ENCODE data around the gene EIF4H.

The EIF4H gene

DNA sequence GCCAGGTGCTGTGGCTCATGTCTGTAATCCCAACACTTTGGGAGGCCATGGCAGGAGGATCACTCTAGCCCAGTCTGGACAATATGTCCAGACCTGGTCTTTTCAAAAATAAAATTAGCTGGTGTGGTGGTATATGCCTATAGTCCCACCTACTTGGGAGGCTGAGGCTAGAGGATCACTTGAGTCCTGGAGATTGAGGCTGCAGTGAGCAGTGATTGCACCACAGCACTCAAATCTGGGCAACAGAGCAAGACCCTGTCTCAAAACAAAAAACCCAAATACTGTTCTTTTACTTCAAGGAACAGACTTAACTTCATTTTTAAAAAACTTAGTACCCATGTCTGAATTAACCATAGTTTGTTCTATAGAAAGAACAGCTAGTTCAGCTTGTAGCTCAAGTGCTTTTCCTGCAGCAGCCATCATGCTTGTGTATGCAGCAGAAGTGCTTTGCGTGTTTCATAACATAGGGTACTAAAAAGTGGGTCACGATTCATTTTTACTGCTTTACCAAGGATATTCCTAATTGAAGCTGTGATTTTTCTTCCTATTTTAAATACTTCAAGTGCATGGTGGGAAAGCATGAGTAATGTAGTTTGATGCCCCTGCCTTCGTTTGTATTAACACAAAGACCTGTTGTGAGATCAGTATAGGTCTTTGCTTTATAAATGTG, 5.9 kb downstream of the EIF4H start:
- no peak for DNase-seq (ENCODE audit: low read depth)
- TF ChIP-seq, protein P1, sequence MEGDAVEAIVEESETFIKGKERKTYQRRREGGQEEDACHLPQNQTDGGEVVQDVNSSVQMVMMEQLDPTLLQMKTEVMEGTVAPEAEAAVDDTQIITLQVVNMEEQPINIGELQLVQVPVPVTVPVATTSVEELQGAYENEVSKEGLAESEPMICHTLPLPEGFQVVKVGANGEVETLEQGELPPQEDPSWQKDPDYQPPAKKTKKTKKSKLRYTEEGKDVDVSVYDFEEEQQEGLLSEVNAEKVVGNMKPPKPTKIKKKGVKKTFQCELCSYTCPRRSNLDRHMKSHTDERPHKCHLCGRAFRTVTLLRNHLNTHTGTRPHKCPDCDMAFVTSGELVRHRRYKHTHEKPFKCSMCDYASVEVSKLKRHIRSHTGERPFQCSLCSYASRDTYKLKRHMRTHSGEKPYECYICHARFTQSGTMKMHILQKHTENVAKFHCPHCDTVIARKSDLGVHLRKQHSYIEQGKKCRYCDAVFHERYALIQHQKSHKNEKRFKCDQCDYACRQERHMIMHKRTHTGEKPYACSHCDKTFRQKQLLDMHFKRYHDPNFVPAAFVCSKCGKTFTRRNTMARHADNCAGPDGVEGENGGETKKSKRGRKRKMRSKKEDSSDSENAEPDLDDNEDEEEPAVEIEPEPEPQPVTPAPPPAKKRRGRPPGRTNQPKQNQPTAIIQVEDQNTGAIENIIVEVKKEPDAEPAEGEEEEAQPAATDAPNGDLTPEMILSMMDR (IDR thresholded peaks at IDR 0.05; ENCODE audit: low read depth, low read length), result no peak
- TF ChIP-seq, protein P2, sequence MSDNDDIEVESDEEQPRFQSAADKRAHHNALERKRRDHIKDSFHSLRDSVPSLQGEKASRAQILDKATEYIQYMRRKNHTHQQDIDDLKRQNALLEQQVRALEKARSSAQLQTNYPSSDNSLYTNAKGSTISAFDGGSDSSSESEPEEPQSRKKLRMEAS (IDR thresholded peaks at IDR 0.05; ENCODE audit: low read depth, low read length), result no peak
- TF ChIP-seq MYC (IDR thresholded peaks at IDR 0.05; ENCODE audit: low read depth, low read length) (no peak), POLR2A (IDR thresholded peaks at IDR 0.05; ENCODE audit: extremely low read depth, insufficient read length) (no peak)

DNA sequence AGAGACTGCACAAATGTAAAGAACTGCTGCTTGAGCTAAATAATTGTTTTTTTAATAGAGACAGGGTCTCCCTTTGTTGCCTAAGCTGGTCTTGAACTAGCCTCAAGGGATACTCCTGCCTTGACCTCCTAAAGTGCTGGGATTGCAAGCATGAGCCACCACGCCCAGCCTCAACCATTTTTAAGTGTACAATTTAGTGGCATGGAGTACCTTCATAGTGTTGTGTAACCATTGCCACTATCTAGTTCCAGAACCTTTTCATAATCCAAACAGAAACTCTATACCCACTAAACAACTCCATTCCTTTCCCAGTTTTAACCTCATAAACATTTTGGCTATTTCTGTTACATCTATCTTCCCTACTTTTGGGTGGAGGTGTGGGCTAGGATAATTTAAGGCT, 6.7 kb downstream of the EIF4H start:
- no peak overlapping the region for H3K4me3 ChIP-seq (ENCODE audit: low read depth, low read length)
- DNase-seq (ENCODE audit: low read depth), result no peak
- TF ChIP-seq, protein P1 (IDR thresholded peaks at IDR 0.05; ENCODE audit: low read depth, low read length), result no peak
- TF ChIP-seq, protein P2 (IDR thresholded peaks at IDR 0.05; ENCODE audit: low read depth, low read length), result no peak
- TF ChIP-seq MYC (IDR thresholded peaks at IDR 0.05; ENCODE audit: low read depth, low read length) (no peak), POLR2A (IDR thresholded peaks at IDR 0.05; ENCODE audit: extremely low read depth, insufficient read length) (no peak)

More for the DNA sequence above, 5.9 kb downstream of the EIF4H start:
- no peak overlapping the region for H3K4me3 ChIP-seq (ENCODE audit: low read depth, low read length)

DNA sequence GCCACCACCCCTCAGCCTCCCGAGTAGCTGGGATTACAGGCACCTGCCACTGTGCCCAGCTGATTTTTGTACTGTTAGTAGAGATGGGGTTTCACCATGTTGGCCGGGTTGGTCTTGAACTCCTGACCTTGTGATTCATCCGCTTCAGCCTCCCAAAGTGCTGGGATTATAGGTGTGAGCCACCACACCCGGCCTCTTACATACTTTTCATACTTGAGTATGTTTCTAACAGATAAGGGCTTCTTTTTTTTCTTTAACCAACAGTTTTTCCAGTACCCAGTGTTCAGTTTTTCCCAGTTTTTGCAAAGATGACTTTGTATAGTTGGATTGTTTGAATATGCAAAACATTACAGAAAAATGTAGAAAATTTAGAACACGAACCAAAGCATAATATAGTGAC, 7.7 kb downstream of the EIF4H start:
- DNase-seq (ENCODE audit: low read depth), result no peak
- TF ChIP-seq POLR2A (IDR thresholded peaks at IDR 0.05; ENCODE audit: extremely low read depth, insufficient read length) (no peak), MYC (IDR thresholded peaks at IDR 0.05; ENCODE audit: low read depth, low read length) (no peak)
- TF ChIP-seq, protein P2 (IDR thresholded peaks at IDR 0.05; ENCODE audit: low read depth, low read length), result no peak
- TF ChIP-seq, protein P1 (IDR thresholded peaks at IDR 0.05; ENCODE audit: low read depth, low read length), result no peak
- no peak overlapping the region for H3K4me3 ChIP-seq (ENCODE audit: low read depth, low read length)

DNA sequence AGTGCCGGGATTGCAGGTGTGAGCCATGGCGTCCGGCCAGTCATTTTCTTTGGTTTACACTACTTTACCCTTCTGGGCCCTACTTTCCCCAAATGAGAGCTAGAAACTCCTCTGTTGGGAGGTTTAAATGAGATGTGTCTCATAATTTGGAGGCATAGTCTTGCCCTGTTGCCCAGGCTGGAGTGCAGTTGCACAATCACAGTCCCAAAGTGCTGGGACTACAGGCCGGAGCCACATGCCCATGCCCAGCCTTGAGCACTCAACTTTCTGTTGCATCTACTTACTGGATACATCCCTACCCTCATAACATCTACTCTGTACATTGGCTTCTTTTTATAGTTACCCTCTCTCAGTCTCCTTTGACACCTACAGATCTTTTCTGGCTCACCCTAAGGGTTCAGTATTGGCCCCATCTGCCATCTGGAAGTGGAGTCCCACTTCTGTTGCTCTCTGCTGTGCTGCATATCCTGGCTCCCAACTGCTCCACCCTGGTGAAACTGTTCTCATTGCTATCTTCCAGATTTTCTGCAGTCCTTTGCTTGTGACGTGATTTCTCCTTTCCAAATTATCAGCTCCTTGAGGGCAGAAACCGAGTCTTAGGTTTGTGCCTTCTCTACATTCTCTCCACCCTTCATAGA, 8.4 kb downstream of the EIF4H start:
- no peak overlapping the region for H3K4me3 ChIP-seq (ENCODE audit: low read depth, low read length)
- DNase-seq (ENCODE audit: low read depth), result no peak
- TF ChIP-seq, protein P1 (IDR thresholded peaks at IDR 0.05; ENCODE audit: low read depth, low read length), result no peak

DNA sequence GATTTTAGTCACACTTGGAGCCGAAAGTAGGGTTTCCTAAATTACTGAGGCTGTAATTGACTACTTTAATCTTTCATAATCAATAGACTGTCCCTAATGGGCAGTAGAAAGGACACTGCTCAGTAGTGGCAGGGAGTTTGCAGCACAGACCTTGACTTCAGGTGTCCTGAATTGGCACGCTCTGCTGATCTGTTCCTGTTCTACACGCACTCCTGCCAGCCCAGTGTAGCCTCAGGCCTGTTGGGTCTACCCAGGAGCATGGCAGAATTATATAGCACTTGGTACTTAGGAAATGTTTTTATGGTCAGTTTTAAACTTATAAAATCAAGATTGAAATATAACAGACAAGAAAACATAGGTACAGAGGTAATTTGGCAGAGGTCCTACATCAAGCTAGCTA, 9.0 kb downstream of the EIF4H start:
- DNase-seq (ENCODE audit: low read depth), result no peak
- H3K4me3 ChIP-seq (ENCODE audit: low read depth, low read length), result no peak overlapping the region
- TF ChIP-seq, protein P2 (IDR thresholded peaks at IDR 0.05; ENCODE audit: low read depth, low read length), result no peak
- TF ChIP-seq MYC (IDR thresholded peaks at IDR 0.05; ENCODE audit: low read depth, low read length), result no peak
- TF ChIP-seq, protein P1 (IDR thresholded peaks at IDR 0.05; ENCODE audit: low read depth, low read length), result no peak
- TF ChIP-seq POLR2A (IDR thresholded peaks at IDR 0.05; ENCODE audit: extremely low read depth, insufficient read length), result no peak

Data from NB4 (cell line).